ENCODE measurements around the gene NF2.

NF2 gene

GRCh38 chr22:29638678-29639077 is 35.2 kb downstream of the NF2 start:
- ChIA-PET CTCF (interaction anchor here (2.4 kb wide), 1 partner anchor 9 kb away, joined by 8 read pairs; no protein-coding TSS in a partner anchor), POLR2A (no interaction called here)
- DNase-seq (ENCODE audit: extremely low spot score) = no peak
- TF ChIP-seq ELF4 (IDR thresholded peaks at IDR 0.05) = no peak

- ChIA-PET CTCF (interaction anchor here (2.4 kb wide), 1 partner anchor 9 kb away, joined by 8 read pairs; no protein-coding TSS in a partner anchor), POLR2A (no interaction called here)
- no peak for TF ChIP-seq FOXM1 (IDR thresholded peaks at IDR 0.05; ENCODE audit: borderline replicate concordance)
- TF ChIP-seq TARDBP (IDR thresholded peaks at IDR 0.05) = no peak
- no peak for DNase-seq (ENCODE audit: extremely low spot score)
Measured at GRCh38 chr22:29639096-29639495, 35.7 kb downstream of the NF2 start.

GRCh38 chr22:29641042-29641699 is 37.7 kb downstream of the NF2 start:
- TF ChIP-seq FOXK2 (IDR thresholded peaks at IDR 0.05) = peak; percentile 49; the same call in 1 of the 2 replicates
- peak; percentile 23; the same call in 1 of the 2 replicates for TF ChIP-seq LEF1 (IDR thresholded peaks at IDR 0.05; ENCODE audit: borderline replicate concordance)
- TF ChIP-seq L3MBTL2 (conservative IDR thresholded peaks at IDR 0.05) = no peak
- TF ChIP-seq ELF4 (IDR thresholded peaks at IDR 0.05) = no peak
- TF ChIP-seq BHLHE40 (IDR thresholded peaks at IDR 0.05; ENCODE audit: borderline replicate concordance) = peak; percentile 39; the same call in 1 of the 2 replicates
- no peak for TF ChIP-seq FOXA1 (IDR thresholded peaks at IDR 0.05)
- TF ChIP-seq PKNOX1 (IDR thresholded peaks at IDR 0.05) = peak; percentile 96
- TF ChIP-seq CTBP1 (IDR thresholded peaks at IDR 0.05; ENCODE audit: borderline replicate concordance) = peak; percentile 85; the same call in 1 of the 2 replicates
- ChIA-PET POLR2A (no interaction called here), CTCF (no interaction called here)
- DNase-seq (ENCODE audit: extremely low spot score) = peak; percentile 71

GRCh38 chr22:29641700-29642330 is 38.4 kb downstream of the NF2 start:
- POLR2A ChIA-PET = no interaction called here
- no peak for TF ChIP-seq HDGF (IDR thresholded peaks at IDR 0.05; ENCODE audit: borderline replicate concordance)
- TF ChIP-seq SP1 (IDR thresholded peaks at IDR 0.05) = no peak
- no peak for TF ChIP-seq CTBP1 (IDR thresholded peaks at IDR 0.05; ENCODE audit: borderline replicate concordance)
- TF ChIP-seq ELF4 (IDR thresholded peaks at IDR 0.05) = no peak
- no peak for TF ChIP-seq LEF1 (IDR thresholded peaks at IDR 0.05; ENCODE audit: borderline replicate concordance)
- CTCF ChIA-PET = no interaction called here
- DNase-seq (ENCODE audit: extremely low spot score) = no peak

GRCh38 chr22:29642694-29643093 is 39.3 kb downstream of the NF2 start:
- ChIA-PET POLR2A (no interaction called here), CTCF (no interaction called here)

GRCh38 chr22:29647954-29648737 is 44.7 kb downstream of the NF2 start:
- CTCF ChIA-PET = interaction anchor here (1.2 kb wide), 1 partner anchor 23 kb away, joined by 4 read pairs; no protein-coding TSS in a partner anchor
- DNase-seq (ENCODE audit: extremely low spot score) = no peak
- POLR2A ChIA-PET = no interaction called here
- TF ChIP-seq FOXA1 (IDR thresholded peaks at IDR 0.05) (no peak), L3MBTL2 (conservative IDR thresholded peaks at IDR 0.05) (no peak), FOXK2 (IDR thresholded peaks at IDR 0.05) (no peak), ELF4 (IDR thresholded peaks at IDR 0.05) (no peak), LEF1 (IDR thresholded peaks at IDR 0.05; ENCODE audit: borderline replicate concordance) (no peak)

More at GRCh38 chr22:29642694-29643093, 39.3 kb downstream of the NF2 start:
- TF ChIP-seq FOXA1 (IDR thresholded peaks at IDR 0.05) = no peak
- no peak for TF ChIP-seq LEF1 (IDR thresholded peaks at IDR 0.05; ENCODE audit: borderline replicate concordance)
- no peak for TF ChIP-seq NFRKB (IDR thresholded peaks at IDR 0.05)
- TF ChIP-seq CTBP1 (IDR thresholded peaks at IDR 0.05; ENCODE audit: borderline replicate concordance) = no peak
- no peak for TF ChIP-seq SUZ12 (IDR thresholded peaks at IDR 0.05)
- TF ChIP-seq BHLHE40 (IDR thresholded peaks at IDR 0.05; ENCODE audit: borderline replicate concordance) = no peak
- TF ChIP-seq HDGF (IDR thresholded peaks at IDR 0.05; ENCODE audit: borderline replicate concordance) = no peak
- TF ChIP-seq ARNT (IDR thresholded peaks at IDR 0.05) = no peak
- TF ChIP-seq PKNOX1 (IDR thresholded peaks at IDR 0.05) = no peak
- TF ChIP-seq ZNF384 (IDR thresholded peaks at IDR 0.05) = no peak
- no peak for TF ChIP-seq SP1 (IDR thresholded peaks at IDR 0.05)
- no peak for TF ChIP-seq TARDBP (IDR thresholded peaks at IDR 0.05)
- TF ChIP-seq FOXK2 (IDR thresholded peaks at IDR 0.05) = no peak
- no peak for TF ChIP-seq ELF4 (IDR thresholded peaks at IDR 0.05)
- no peak for DNase-seq (ENCODE audit: extremely low spot score)

- ChIA-PET CTCF (no interaction called here), POLR2A (no interaction called here)
- no peak for TF ChIP-seq LEF1 (IDR thresholded peaks at IDR 0.05; ENCODE audit: borderline replicate concordance)
- TF ChIP-seq BHLHE40 (IDR thresholded peaks at IDR 0.05; ENCODE audit: borderline replicate concordance) = no peak
- no peak for TF ChIP-seq ARNT (IDR thresholded peaks at IDR 0.05)
- TF ChIP-seq SUZ12 (IDR thresholded peaks at IDR 0.05) = no peak
- no peak for TF ChIP-seq NFRKB (IDR thresholded peaks at IDR 0.05)
- TF ChIP-seq CTBP1 (IDR thresholded peaks at IDR 0.05; ENCODE audit: borderline replicate concordance) = no peak
- TF ChIP-seq ZNF384 (IDR thresholded peaks at IDR 0.05) = no peak
- no peak for TF ChIP-seq FOXK2 (IDR thresholded peaks at IDR 0.05)
- TF ChIP-seq TARDBP (IDR thresholded peaks at IDR 0.05) = no peak
- DNase-seq (ENCODE audit: extremely low spot score) = no peak
Measured at GRCh38 chr22:29650370-29650769, 46.9 kb downstream of the NF2 start.

Measured in HEK293T (cell line).